Measurements from ENCODE around the gene STRBP. TPM values are rescaled to one million over a fixed set of nuclear protein-coding genes. Genes with fewer than 3 reads are reported as not detected.

The STRBP gene
- 55.2 and 64.9 TPM in 2 replicates for polyA plus RNA-seq

DNA sequence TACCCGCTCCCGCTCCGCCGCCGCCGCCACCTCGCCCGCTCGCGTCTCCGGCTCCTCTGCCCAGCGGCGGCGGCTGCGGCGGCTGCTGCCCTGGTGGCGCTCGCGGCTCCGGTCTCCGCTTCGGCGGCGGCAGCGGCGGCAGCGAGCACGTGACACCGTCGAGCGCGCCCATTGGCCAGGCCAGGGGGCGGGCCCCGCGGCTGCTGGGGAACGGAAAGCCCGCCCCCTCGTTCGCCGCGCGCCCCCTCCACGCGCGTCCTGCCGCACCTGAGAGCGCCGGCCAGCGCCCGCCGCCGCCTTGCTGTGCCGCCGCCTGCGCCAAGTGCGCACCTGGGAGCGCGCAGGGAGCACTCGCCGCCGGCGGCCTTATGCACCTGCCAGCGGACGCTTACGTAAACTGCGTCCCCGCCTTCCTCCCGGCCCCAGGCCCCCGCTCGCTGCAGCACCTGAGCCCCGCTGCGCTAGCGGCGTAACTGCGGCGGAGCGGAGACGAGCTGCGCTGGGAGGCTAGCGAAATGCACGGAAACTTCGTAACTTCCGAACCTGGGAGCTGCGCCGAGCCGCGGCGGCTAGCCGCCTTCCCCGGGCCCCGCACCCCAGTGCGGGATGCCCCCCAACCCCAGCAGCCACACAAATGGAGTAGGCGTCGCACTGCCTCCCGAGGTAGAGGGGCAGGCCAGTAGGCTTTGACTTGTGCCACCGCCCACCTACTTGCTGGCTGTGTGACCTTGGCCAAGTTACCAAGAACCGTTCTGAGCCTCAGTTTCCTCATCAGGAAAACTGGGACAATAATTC lies at the start of gene STRBP:
Gene STRBP (minus strand): TSS at position 122 of the 795 bp plus-strand sequence. CDS start 84,452 bp downstream, outside the sequence.

Other genes starting within 250 kb of the STRBP start
- gene GPR21, start 234.9 kb downstream of the STRBP start, polyA plus RNA-seq = 2.5 TPM in 1 of 2 replicates, not detected in the other
- not detected in 2 replicates for gene CRB2, start 87.6 kb upstream of the STRBP start, polyA plus RNA-seq

All from Purkinje cell (primary cell).